ENCODE measurements around the gene USP22.

The USP22 gene

DNA sequence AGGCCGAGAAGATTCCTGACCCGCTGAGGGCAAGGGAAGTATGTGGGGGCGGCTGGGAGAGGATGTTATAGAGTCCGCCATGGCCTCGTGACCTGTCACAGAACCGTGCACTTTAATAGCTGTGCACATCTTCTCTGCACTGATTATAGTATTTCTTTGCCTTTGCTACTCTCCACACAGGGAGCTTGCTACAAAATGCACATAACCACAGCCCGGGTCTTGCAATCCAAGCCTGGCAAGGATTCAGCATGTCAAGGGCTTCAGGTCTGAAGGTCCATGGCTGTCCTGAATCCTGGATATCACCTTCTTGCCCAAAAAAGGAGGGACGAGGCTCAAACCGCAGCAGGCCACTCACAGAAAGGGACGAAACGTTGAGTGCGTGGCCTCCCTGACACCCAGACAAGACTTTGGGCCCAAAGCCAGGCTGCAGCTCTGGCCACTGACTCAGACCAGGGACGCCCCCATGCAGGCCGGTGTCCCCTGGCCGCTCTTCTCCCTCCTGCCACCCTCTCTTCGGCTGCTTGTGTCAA lies 43.7 kb downstream of the USP22 start:
- no peak for DNase-seq (ENCODE audit: low read depth, low spot score)
- CTCF ChIA-PET, result interaction anchor here (1.1 to 1.8 kb wide), 2 partner anchors 15 to 91 kb away, joined by 3 to 4 read pairs; no protein-coding TSS in a partner anchor
- no peak overlapping the region for H3K4me3 ChIP-seq (ENCODE audit: low read depth, low read length)
- POLR2A ChIA-PET, result no interaction called here
- TF ChIP-seq, protein P1, sequence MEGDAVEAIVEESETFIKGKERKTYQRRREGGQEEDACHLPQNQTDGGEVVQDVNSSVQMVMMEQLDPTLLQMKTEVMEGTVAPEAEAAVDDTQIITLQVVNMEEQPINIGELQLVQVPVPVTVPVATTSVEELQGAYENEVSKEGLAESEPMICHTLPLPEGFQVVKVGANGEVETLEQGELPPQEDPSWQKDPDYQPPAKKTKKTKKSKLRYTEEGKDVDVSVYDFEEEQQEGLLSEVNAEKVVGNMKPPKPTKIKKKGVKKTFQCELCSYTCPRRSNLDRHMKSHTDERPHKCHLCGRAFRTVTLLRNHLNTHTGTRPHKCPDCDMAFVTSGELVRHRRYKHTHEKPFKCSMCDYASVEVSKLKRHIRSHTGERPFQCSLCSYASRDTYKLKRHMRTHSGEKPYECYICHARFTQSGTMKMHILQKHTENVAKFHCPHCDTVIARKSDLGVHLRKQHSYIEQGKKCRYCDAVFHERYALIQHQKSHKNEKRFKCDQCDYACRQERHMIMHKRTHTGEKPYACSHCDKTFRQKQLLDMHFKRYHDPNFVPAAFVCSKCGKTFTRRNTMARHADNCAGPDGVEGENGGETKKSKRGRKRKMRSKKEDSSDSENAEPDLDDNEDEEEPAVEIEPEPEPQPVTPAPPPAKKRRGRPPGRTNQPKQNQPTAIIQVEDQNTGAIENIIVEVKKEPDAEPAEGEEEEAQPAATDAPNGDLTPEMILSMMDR (IDR thresholded peaks at IDR 0.05; ENCODE audit: insufficient read depth, low read length, missing control alignments), result no peak

DNA sequence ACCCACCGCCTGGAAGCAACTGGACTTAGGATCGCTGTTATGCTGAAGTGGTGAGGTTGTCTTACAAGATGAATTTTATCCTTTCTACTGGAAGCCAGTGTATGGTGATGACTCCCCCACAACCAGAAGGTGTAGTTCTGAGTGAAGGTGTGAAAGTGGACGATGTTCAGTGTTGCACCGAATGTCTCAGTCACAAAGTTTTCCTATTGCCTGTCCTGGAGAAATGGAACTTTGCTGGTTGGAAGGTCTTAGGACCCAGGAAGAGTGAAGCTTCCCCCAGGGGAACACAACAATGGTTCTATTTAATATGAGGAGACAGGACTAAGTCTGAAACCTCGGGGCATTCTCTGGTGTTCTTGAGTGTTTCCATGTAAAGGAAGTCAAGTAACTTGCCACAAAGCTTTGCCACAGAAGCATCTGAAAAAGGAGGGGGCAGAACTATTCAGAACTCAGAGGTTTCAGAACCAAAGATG lies 44.2 kb downstream of the USP22 start:
- TF ChIP-seq, protein P1 (IDR thresholded peaks at IDR 0.05; ENCODE audit: insufficient read depth, low read length, missing control alignments), result no peak
- H3K4me3 ChIP-seq (ENCODE audit: low read depth, low read length), result no peak overlapping the region
- ChIA-PET POLR2A (no interaction called here), CTCF (interaction anchor here (1.1 to 1.8 kb wide), 2 partner anchors 15 to 90 kb away, joined by 3 to 4 read pairs; no protein-coding TSS in a partner anchor)
- no peak for DNase-seq (ENCODE audit: low read depth, low spot score)

DNA sequence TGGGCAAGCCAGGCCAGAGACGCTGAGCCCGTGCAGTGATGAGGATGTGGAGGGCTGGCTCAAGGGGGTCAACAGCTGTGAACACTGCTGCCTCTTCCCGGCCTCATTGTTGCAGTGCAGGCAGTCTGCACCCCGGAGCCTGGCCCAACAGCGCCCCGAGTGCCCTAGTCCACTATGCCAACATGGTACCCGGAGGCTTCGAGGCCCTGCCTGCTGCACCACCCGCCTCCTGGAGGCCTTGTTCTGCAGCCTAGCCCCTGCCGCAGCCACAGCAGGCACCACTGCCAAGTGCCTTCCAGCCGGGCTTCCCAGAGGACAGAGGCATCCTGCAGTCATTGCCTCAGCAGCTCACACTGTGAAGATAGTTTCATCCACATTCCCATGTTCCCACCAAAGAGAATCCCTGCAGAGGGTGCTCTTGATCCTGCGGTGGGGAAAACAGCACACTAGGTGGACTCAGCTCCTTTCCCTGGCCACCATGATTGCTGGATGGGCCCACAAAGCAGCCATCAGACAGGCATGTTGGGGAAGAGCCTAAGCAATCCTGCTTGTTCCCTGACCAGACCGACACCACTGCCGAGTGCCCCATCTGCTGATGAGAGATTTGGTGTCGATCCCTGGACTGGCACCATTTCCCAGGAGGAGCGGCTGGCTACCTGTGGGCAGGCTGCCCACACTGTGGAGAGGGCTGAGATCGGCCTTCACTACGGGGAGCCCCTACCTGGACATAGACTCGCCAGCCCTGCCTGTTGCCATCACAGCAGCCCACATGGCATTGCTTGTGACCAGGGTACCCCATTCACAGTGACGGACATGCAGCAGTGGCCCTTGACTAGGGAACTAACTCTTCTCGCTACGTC lies 44.9 kb downstream of the USP22 start:
- H3K4me3 ChIP-seq (ENCODE audit: low read depth, low read length), result no peak overlapping the region
- no peak for DNase-seq (ENCODE audit: low read depth, low spot score)
- TF ChIP-seq, protein P1 (IDR thresholded peaks at IDR 0.05; ENCODE audit: insufficient read depth, low read length, missing control alignments), result no peak
- ChIA-PET POLR2A (no interaction called here), CTCF (no interaction called here)

DNA sequence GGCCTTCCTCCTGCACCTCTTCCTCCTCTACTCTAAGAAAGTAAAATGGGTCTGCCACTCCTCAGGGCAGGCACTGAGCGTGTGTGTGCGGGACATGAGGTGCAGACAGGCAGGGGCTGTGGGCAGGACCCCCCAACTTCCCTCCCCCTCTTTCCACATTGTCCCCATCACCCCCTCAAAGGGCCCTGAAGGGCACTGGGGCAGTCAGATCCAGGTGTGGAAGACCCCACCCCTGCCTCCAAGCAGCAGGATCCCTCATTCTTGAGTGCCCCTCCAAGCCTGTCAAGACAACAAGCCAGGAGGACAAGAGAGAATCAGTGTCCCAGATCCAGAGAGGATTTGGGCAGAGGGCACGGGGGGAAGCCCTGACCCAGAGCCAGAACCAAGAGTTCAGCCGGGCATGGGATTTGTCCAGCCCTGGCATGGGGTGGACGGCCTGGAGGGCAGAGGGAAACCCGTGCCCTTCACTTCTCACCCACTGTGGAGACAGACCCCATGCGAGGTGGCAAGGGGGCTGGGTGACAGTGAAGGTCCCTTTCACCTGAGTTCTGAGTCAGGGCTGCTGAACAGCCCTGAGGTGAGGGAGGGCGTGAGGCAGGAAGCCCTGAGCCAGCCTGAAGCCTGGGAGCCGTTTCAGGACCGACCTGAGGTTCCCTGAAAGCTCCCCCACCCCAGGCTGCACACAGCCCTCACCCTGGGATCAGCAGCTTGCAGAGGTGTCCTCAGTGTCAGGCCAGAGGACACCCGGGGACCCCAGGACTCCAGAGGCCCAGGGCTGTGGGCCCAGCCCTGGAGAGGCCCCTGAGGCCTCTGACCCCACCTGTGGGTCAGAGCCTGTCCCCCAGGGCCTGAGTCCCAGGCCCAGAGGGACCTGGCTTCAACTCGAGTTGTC lies 45.8 kb downstream of the USP22 start:
- DNase-seq (ENCODE audit: low read depth, low spot score), result no peak
- no peak overlapping the region for H3K4me3 ChIP-seq (ENCODE audit: low read depth, low read length)
- ChIA-PET POLR2A (no interaction called here), CTCF (no interaction called here)
- TF ChIP-seq, protein P1 (IDR thresholded peaks at IDR 0.05; ENCODE audit: insufficient read depth, low read length, missing control alignments), result no peak

DNA sequence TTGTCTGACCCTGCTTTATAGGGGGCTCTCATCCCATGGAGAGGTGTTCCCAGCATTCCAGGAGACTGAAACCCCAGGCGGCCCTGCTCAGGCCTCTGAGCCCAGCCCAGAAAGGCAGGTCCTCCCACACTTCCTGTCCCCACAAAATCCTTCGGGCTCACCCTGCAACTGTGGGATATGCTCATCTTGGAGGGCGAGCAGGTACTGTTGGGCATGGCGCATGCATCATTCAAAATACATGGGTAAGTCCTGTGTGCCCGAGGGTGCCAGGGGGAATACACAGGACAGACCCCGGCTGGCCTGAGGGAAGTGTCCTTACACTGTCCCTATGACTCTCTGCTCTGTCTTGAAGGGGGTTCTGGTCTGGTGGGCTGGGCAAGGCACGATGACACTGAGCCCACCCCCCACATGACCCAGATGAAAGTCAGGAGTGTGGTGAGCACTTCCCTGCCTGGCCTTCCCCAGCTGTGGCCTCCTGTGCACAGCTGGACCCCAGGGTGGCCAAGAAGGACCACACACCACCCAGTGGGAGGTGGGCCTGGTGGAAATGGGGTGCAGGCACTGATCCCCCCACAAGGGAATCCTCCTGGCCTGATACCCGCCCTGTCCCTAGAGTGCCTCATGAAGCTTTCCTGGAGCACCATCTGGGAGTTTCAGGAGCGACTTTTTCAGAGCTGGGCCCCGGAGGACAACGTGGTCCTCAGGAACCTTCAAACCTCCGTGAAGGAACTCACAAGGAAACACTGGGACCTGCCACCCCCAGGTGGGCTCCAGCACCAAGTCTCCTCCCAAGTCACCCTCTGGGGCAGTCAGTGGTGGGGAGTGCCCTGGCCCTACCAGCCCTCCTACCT lies 46.7 kb downstream of the USP22 start:
- no peak overlapping the region for H3K4me3 ChIP-seq (ENCODE audit: low read depth, low read length)
- POLR2A ChIA-PET, result no interaction called here
- TF ChIP-seq, protein P1 (IDR thresholded peaks at IDR 0.05; ENCODE audit: insufficient read depth, low read length, missing control alignments), result no peak
- DNase-seq (ENCODE audit: low read depth, low spot score), result no peak
- CTCF ChIA-PET, result interaction anchor here (3.7 kb wide), 1 partner anchor 88 kb away, joined by 26 read pairs; no protein-coding TSS in a partner anchor
